GM21528 (cell line): ENCODE results near the gene RSRC1.
"Not testable (repeated sequence)": the region's sequence is repeated elsewhere in the genome, so short reads cannot be mapped to it uniquely, and the experiment has no call there.

Experiments
- ATAC-seq: cut with Tn5 transposase; IDR thresholded peaks from one replicate; pipeline ENCODE4 v1.9.1; 2021; ENCODE audit warnings: mild to moderate bottlenecking, moderate library complexity; ENCODE audit not compliant: unreplicated experiment, low FRiP score

The RSRC1 gene

DNA sequence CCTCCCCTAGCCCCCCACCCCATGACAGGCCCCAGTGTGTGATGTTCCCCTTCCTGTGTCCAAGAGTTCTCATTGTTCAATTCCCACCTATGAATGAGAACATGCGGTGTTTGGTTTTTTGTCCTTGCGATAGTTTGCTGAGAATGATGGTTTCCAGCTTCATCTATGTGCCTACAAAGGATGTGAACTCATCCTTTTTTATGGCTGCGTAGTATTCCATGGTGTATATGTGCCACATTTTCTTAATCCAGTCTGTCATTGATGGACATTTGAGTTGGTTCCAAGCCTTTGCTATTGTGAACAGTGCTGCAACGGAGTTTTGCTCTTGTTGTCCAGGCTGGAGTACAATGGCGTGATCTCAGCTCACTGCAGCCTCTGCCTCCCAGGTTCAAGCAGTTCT lies 12.8 kb downstream of the RSRC1 start:
- not testable (repeated sequence) for ATAC-seq

DNA sequence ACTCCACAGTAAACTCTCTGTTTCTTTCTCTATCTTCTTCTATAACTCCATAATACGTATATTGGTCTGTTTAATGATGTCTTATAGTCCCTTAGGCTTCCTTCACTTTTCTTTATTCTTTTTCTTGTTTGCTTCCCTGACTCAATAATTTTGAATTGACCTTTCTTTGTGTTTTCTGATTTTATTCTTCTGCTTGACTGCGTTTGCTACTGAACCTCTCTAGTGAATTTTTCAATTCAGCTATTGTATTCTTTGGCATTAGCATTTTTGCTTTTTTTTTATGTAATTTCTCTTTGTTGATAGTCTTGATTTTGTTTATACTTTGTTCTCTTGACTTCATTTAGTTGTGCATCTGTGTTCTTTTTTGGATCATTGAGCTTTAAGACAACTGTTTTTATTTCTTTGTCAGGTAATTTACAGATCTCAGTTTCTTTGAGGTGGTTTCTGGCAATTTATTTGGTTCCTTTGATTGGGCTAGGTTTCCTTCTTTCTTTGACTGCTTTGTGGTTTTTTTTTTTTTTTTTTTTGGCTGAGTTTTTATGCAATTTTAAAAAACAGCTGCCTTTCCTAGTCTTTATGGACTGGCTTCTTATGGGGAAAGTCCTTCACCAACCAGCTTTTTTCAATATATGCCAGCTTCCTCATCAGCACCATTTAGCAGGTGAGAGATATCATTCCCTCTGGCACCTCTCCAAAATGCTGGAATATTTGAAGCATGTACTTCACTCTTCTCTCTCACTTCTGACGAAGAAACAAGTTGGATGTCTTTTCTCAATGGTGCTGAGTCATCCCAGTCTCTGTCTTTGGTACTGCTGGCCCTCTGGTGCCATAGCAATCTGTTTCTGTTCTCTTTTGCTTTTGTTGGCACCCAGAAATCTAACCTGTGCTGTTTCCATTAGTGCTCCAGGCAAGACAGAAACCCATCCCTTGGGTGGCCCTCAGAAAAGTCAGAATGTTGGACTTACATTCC lies 17.6 kb downstream of the RSRC1 start:
- no peak for ATAC-seq

DNA sequence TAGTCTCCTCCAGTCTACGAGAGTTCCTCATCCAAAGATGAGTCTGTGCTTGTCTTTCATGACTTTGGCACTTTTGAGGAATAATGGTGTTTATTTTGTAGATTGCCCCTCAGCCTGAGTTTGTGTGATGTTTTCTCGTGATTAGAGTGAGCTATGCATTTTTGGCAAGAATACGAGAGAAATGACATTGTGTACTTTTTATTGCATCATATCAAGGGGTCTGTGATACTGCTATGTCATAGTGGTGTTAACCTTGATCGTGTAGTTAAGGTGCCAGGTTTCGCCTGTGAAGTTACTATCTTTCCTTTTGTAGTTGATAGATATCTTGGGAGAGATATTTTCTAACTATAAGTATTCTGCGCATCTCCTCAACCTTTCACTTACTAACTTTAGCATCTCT lies 18.9 kb downstream of the RSRC1 start:
- ATAC-seq: no peak

DNA sequence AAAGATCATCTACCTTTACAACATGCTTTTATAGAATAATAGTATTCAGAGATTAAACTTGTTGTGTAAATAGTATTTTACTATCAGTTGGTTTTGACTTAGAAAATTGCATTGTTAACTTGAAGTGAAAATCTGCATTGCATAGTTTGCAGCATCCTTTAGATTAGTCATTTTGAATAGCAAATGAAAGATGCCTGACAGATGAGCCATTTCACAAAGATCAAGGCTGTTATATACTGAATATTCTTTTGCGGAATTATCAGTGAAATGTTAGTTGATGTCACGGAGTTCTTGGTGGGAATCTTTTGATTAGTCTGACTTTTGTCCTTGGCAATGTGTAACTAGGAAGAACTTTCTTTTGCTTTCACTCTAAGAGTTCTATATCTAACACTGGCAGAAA lies 24.5 kb downstream of the RSRC1 start:
- ATAC-seq: no peak

DNA sequence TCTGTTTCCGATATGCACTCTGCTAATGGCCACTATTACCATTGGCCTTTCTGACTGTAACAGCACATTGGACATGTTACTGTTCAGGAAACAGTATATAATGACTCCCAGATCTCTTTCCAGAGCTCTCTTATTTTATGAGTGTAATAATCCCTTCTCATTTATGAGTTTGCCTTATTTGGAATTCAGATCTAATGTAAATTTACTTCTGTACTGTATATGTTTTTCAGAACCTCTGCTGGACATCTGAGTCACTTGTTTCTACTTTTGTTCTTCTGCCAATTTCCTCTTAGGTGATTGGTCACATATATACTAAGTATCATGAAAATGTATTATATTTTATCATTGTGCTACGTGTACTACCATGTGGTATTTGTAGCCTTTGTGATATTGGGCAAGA lies 30.5 kb downstream of the RSRC1 start:
- no peak for ATAC-seq

DNA sequence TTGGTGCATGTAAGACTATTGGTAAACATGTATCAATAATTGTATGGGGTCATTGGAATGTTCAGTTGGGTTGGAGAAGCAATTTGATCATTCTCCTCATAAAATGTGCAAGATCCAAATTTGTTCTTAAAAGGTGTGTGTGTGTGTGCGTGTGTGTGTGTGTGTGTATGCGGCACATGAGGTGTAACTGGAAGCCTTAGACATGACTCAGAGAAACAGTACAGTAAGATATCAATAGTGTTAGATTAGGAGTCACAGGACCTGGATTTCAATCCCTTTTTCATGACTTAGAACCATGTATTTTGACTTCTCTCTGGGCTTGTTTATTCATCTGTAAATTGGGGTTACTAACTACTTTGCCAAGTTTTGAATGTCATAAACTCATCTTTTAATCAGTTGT lies 38.3 kb downstream of the RSRC1 start:
- no peak for ATAC-seq

DNA sequence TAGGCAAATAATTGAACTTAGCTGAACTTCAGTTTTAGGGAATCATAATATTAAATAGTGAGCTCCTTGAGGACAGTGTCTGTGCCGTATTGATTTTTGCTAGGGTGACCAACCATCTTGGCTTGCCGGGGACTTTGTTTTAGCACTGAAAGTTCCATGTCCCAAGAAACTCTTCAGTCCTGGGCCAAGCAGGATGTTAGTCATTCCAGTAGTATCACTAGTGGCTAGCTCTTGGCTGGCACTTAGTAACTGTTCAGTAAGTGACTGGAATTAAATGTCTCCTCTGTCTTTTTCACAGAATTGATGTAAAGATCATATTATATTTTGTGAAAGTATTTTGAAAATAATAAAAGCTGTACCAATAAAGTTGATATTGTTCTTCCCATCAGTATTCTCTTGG lies 42.3 kb downstream of the RSRC1 start:
- ATAC-seq: no peak

DNA sequence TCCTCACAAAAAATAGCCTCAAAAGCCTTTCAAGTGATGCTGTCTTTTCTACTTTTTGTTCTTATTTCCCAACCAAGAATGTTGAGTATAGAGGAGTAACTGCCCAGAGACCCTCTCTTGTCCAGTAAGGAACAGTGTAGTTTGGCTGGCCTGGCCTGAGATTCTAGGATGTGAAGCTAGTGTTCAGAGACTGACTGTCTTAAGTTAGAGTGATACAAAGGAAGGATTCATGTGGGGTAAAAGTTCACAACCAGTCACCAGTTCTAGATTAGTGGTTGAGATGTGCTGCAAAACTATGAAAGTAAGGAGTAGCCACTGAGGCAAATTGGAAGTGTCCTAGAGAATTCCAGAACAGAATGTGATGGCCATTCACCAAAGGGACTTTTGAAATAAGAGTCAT lies 49.1 kb downstream of the RSRC1 start:
- no peak for ATAC-seq

DNA sequence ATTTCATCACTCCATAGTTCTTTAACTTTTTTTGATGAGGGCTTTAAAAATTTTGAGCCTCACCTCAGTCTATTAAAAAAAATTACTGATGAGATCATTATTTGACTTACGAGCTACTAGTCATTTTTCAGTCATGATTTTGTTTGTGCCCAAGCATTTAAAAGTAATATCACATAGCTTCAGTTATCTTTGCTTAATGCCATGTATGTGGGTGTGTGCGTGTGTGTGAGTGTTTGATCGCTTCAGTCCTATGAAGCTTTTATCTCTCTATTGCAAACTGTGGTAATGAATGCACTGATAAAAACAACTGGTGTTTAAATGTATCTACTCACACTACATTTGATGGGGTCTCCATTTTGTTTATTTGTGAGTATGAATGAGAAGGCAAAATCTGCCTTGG lies 49.8 kb downstream of the RSRC1 start:
- no peak for ATAC-seq

DNA sequence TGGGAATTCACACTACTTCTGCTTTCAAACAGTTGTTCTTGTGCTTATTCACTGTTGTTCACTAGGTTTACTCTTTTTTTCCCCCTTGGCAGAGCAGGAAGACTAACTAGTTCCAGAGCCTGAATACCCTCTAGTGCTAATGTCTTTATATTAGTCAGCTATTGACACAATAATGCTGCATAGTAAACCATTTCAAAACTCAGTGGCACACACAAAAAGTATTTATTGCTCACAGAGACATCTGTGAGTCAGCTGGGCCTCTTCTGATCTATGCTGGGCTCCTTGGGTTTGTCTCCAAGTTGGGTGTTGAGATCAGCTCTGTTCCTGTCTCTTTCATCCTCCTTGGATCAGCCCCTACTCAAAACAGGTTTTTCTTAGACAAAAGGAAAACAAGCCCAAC lies 51.1 kb downstream of the RSRC1 start:
- ATAC-seq: no peak

DNA sequence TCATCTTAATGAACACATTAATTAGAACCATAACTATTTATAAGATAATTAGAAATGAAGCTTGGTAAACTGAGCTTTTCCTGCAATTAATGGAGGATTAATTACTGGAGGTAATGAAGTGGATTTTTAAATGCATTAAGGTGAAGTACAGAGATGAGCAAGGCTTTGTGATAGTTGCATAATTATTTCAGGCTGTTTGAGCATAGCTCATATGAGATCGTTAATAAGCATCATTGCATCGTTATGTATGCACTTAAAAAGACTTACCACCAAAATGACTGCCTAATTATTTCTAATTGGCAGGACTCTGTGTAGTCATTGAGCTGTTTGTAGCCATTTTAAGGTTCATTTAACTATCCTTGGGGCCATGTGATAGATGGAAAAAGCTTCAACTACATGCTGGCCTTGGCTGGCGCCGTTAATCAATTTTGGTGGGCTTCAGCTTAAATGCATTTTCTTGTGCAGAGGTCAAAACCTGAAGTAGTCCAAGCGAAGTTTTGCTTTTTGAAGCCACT lies 55.3 kb downstream of the RSRC1 start:
- no peak for ATAC-seq

DNA sequence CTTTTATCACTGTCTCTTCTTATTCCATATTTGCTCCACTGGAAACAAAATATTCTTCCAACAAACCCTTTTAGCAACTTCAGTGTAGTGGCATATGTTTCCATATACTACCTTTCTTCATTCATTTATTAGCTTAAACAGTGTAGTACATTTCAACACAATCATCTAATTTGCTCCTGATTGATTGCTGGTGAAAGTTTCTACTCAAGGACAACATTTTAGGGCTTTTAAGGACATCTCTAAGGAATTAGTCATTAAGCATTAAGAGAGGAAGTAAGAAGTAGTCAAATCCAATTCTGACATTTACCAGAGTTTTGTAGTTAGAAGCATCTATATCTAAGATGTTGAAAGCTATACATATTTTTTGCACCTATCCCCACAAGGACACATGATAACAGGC lies 55.8 kb downstream of the RSRC1 start:
- ATAC-seq: no peak

DNA sequence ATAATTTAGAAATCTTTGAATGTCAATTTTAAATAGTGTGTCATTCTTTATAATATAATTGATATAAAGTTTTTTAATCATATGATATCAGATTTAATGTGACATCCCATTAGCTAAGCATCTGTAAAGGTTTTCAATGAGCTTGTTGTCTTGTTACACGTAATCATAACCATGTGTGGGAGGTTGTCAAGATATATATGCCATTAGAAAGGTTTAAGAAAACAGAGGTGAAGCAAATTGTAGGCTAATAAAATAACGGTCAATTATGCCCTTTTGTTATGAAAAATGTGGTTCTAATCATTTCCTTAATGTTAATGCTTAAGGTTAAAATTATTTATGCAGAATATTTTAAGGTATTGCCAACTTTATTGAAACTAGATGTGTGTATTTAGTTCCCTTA lies 56.3 kb downstream of the RSRC1 start:
- ATAC-seq: no peak

DNA sequence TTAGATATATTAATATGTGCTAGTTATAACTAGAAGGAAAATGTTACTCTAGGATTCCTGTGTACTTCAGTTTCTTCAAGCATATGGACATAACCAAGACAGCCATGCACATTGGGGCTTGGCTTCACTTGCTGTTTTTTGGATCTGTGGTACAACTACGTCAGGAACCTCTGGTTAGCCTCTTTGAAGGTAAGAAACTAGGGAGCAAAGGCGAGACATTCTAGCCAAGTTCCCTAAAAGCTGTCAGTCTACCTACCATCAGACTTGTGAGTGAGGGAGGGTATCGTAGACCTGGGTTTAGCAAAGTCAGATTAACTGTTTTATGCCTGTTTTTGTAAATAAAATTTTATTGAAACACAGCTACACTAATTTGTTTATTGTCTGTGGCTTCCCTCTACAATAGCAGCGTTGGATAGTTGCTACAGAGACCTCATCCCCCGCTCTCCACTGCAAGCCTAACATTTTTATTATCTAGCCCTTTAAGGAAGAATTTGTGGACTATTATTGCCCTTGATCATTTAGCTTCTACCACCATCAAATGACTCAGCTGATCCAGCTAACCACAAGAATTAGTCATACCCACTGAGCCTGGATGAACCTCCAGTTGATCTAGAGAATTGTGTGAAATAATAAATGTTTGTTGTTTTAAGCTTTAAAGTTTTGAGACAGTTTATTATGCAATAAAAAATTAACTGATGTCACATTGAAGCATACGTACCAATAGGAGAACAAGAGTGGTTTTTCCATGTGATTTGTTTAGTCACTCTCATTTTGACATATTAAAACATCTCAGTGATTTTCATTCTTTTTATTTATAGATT lies 58.1 kb downstream of the RSRC1 start:
- no peak for ATAC-seq

DNA sequence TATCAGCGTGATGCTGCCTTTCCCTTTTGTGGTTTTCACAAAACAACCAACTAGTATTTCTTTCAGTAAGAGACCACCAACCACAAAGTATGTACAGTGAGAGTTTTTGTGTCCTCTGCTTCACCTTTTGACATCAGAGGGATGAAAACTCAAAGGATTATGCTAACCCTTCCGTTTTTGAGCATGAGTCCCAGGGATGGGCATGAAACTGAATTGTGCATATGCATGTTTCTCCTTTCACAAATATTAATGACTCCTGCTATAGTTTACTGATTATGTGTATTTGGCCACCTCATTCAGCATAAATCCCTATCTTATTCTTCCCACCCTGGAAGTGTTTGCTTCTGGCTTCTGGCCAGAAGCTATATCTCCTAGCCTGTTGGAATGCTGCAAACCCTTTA lies 59.2 kb downstream of the RSRC1 start:
- no peak for ATAC-seq

DNA sequence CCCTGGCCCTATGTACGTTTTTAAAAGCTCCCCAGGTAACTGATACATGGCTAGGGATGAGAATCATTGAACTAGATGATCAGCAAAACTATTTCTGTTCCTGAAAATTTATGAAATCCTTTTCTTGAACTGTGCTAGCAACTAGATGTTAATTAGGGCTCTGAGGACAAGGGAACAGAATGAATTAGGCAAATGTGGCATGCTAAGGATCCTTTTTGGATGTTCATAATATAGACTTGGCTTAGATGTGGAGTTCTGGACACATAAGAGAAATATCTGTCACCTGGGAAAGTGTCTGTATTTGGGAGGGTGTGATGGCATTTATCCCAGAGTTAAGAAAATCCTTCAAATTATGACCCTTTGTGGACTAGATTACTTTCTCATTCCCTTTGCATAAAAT lies 71.2 kb downstream of the RSRC1 start:
- no peak for ATAC-seq

DNA sequence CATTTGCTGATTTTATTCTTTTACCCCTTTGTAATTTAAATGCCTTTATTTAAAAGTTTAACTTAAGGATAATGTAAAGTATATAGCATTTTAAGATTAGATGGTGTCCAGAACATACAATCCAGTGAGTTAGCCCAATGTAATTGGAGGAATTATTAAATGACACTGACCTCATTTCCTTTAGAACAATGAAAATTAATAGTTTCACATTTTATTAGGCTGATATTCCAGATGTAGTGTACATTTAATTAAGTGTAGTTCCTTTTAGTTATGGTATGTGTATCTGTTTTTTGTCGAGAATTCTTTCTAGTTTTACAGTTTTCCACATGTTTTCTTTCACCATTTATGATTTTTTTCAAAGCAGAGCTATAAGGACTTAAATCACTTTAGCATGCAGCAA lies 75.8 kb downstream of the RSRC1 start:
- no peak for ATAC-seq

DNA sequence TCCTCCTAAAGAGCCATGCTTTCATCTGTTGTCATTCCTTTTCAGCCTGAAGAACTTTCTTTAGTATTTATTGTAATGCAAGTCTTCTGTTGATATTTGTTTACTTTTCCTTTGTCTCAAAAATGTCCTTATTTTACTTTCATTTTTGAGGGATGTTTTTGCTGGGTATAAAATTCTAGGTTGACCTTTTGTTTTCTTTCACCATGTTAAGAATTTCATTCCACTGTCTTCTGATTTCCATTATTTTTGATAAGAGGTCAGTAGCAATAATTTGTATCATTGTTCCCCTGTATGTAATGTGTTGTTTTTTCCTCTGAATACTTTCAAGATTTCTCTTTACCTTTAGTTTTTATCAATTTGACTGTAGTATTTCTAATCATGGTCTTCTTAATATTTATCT lies 91.1 kb downstream of the RSRC1 start:
- no peak for ATAC-seq

DNA sequence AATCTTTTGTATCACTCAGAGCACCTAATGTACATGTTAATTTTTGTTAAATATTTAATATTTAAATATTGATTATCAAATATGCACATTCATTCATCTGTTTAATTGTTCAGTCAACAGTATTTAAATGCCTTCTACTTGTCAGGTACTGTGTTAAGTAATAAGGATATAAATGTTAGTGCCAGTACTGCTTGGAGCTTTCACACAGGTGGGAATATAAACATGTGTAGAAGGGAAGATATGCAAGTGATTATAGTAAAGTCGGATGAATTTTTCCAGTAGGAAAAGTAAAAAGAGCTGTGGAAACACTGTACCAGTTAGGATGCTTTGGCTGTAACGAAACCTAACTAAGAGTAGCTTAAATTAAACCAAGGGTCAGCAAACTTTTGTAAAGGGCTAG lies 95.4 kb downstream of the RSRC1 start:
- no peak for ATAC-seq

DNA sequence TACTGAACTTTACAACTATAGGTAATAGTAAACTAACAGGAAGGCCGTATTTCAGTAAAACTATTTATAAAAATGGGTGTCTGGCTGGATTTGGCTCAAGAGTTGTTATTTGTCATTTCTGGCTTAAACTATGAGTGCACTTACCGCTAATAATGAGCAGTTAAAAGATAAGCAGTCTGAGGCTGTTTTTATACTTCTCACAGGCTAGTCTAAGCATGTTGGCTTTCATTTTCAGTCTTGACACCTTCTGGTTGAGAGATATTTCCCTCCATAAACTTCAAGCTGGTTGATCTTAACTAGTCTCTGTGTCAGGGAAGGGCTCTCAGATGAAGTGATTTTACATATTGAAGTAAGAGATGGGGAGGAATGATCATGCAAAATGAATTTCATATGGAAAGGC lies 96.1 kb downstream of the RSRC1 start:
- no peak for ATAC-seq

DNA sequence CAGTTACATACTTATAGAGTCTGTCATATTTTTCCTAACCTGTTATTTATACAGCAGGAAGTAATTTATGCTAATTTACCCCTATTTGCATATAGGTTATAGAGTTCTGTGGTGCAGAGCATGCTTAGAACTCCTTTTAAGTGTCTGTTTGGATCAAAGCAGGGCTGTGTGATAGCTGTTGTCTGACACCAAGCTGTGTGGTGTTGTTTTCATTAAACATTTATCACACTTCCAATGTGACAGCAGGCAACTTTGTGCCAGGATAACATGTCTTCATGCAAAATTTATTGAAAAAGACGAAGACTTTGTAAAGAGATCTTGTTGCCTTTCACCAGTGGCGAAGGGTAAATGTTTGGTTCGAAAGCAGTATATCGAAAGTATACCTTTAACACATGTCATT lies 100.2 kb downstream of the RSRC1 start:
- no peak for ATAC-seq
